ENCODE results near the gene MAP3K10. TPM values are rescaled to one million over a fixed set of nuclear protein-coding genes. Genes with fewer than 3 reads are reported as not detected.

The MAP3K10 gene
- total RNA-seq, 4 donors from 2014 or later = 12.7 to 24.6 (median 13.9) TPM

DNA sequence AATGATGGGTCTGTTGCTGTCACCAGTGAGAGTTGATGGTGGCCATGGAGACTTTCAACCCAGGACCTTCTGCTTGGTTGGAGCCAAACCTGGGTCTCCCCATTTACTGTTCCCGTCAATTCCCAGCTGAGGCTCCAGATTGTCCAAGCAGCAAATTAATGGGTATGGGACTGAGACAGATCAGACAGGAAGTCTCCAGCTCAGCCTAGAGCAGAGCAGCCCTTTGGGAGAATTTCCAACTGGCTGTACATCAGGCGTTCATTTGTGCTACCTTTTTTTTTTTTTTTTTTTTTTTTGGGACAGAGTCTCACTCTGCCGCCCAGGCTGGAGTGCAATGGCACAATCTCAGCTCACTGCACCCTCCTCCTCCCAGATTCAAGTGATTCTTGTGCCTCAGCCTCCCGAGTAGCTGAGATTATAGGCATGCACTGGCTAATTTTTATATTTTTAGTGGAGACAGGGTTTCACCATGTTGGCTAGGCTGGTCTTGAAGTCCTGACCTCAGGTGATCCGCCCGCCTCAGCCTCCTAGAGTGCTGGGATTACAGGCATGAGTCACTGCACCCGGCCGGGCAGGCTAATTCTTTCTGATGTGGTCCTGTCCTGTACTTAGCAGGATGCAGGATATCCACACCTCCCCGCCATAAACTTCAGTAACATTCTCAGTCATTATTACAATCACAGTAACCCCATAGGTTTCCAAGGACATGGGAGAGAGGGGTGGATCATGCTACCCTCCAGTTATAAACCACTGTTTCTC is 9.3 kb downstream of the MAP3K10 start:
- no peak for DNase-seq (ENCODE audit: low spot score in 2 of 2)
- Histone ChIP-seq H3K27me3 (no peaks in the 10 kb centered on the region), H3K36me3 (peaks cover 0 to 91% (median 12%) of the 10 kb centered on the region in 3 donors), H3K4me1 (no peaks in the 10 kb centered on the region), H3K9me3 (no peaks in the 10 kb centered on the region), H3K4me3 (no peak overlapping the region), H3K27ac (no peak overlapping the region)
- TF ChIP-seq, protein P1, sequence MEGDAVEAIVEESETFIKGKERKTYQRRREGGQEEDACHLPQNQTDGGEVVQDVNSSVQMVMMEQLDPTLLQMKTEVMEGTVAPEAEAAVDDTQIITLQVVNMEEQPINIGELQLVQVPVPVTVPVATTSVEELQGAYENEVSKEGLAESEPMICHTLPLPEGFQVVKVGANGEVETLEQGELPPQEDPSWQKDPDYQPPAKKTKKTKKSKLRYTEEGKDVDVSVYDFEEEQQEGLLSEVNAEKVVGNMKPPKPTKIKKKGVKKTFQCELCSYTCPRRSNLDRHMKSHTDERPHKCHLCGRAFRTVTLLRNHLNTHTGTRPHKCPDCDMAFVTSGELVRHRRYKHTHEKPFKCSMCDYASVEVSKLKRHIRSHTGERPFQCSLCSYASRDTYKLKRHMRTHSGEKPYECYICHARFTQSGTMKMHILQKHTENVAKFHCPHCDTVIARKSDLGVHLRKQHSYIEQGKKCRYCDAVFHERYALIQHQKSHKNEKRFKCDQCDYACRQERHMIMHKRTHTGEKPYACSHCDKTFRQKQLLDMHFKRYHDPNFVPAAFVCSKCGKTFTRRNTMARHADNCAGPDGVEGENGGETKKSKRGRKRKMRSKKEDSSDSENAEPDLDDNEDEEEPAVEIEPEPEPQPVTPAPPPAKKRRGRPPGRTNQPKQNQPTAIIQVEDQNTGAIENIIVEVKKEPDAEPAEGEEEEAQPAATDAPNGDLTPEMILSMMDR (IDR thresholded peaks at IDR 0.05) = no peak
- TF ChIP-seq EP300 (IDR thresholded peaks at IDR 0.05) = no peak
- no peak for TF ChIP-seq POLR2A (IDR thresholded peaks at IDR 0.05)
- WGBS, 2 donors = 80 to 81% methylated on average over 9 of the region's 9 CpGs

DNA sequence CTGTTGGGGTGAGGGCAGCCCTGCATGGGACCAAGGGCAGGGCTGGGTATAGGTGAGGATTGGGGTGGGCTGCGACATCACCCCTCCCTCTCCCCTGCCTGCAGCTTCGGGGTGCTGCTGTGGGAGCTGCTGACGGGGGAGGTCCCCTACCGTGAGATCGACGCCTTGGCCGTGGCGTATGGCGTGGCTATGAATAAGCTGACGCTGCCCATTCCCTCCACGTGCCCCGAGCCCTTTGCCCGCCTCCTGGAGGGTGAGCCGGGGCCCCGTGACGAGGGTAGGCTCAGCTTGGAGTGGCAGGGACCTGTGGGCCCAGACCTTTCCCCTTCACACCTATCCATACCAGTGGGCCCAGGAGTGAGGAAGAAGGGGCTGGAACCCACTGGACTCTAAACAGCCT is 13.2 kb downstream of the MAP3K10 start:
- WGBS, 2 donors = 93 to 96% methylated on average over 15 to 16 of the region's 16 CpGs
- peaks cover 0 to 86% (median 17%) of the 10 kb centered on the region in 3 donors for H3K36me3 ChIP-seq

DNA sequence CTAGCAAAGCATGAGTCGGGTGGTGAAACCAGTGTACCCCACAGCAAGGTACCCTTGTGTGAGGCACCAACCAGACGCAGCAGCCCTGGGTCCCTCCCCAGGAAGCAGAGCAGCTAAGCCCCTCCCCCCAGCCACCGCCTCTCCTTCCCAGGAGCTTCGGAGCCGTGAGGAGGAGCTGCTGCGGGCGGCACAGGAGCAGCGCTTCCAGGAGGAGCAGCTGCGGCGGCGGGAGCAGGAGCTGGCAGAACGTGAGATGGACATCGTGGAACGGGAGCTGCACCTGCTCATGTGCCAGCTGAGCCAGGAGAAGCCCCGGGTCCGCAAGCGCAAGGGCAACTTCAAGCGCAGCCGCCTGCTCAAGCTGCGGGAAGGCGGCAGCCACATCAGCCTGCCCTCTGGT is 14.5 kb downstream of the MAP3K10 start:
- Histone ChIP-seq H3K36me3 (peaks cover 0 to 88% (median 17%) of the 10 kb centered on the region in 3 donors), H3K27me3 (no peaks in the 10 kb centered on the region), H3K4me3 (no peak overlapping the region), H3K27ac (no peak overlapping the region), H3K4me1 (no peaks in the 10 kb centered on the region), H3K9me3 (no peaks in the 10 kb centered on the region)
- DNase-seq (ENCODE audit: low spot score in 2 of 2) = no peak
- TF ChIP-seq, protein P1 (IDR thresholded peaks at IDR 0.05) = no peak
- TF ChIP-seq EP300 (IDR thresholded peaks at IDR 0.05) (no peak), POLR2A (IDR thresholded peaks at IDR 0.05) (no peak)
- 95 to 97% methylated on average over 20 to 21 of the region's 21 CpGs for WGBS, 2 donors

More for the DNA sequence above, 13.2 kb downstream of the MAP3K10 start:
- H3K9me3 ChIP-seq = no peaks in the 10 kb centered on the region
- no peaks in the 10 kb centered on the region for H3K4me1 ChIP-seq
- TF ChIP-seq EP300 (IDR thresholded peaks at IDR 0.05) = no peak
- TF ChIP-seq POLR2A (IDR thresholded peaks at IDR 0.05) = no peak
- TF ChIP-seq, protein P1 (IDR thresholded peaks at IDR 0.05) = no peak
- H3K4me3 ChIP-seq = no peak overlapping the region
- no peaks in the 10 kb centered on the region for H3K27me3 ChIP-seq
- no peak overlapping the region for H3K27ac ChIP-seq
- no peak for DNase-seq (ENCODE audit: low spot score in 2 of 2)

DNA sequence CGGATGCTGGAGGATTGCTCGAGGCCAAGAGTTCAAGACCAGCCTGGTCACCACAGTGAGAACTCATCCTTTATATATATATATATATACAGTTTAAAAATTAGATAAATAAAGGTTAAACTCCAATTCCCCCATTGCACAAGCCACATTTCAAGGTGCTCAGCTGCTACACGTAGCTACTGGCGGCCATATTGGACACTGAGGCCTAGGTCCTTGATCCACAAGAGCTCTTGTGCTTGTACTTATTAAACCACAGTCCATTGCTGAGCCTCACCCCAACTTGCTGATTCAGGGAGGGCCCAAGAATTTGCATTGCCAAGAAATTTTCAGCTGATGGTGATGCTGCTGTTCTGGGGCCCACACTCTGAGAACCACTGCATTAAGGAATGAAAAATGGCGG is 17.4 kb downstream of the MAP3K10 start:
- no peaks in the 10 kb centered on the region for H3K27me3 ChIP-seq
- no peak overlapping the region for H3K4me3 ChIP-seq
- no peaks in the 10 kb centered on the region for H3K4me1 ChIP-seq
- WGBS, 2 donors = 92 to 98% methylated on average over 5 of the region's 5 CpGs
- H3K36me3 ChIP-seq = peaks cover 0 to 89% (median 17%) of the 10 kb centered on the region in 3 donors
- DNase-seq (ENCODE audit: low spot score in 2 of 2) = no peak
- no peak overlapping the region for H3K27ac ChIP-seq
- no peaks in the 10 kb centered on the region for H3K9me3 ChIP-seq
- TF ChIP-seq POLR2A (IDR thresholded peaks at IDR 0.05) (no peak), EP300 (IDR thresholded peaks at IDR 0.05) (no peak)
- TF ChIP-seq, protein P1 (IDR thresholded peaks at IDR 0.05) = no peak

DNA sequence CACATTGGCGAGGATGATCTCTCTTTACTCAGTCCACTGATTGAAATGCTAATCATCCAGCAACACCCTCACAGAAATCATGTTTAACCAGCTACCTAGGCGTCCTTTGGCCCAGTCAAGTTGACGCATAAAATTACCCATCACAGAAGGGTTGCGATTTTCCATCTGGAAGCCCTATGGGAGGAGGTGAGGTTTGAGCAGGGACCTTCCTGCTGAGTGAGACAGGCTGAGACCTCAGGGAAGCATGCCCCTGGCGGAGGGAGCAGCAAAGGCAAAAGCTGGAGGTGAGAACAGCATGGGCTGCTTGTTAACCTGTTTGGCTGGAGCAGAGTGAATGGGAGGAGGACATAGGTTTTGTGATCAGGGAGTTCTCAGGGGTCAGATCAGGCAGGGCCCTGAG is 19.7 kb downstream of the MAP3K10 start:
- Histone ChIP-seq H3K4me3 (no peak overlapping the region), H3K9me3 (no peaks in the 10 kb centered on the region), H3K27me3 (peaks cover 0 to 1% of the 10 kb centered on the region in 2 donors), H3K4me1 (no peaks in the 10 kb centered on the region), H3K27ac (no peak overlapping the region), H3K36me3 (peaks cover 0 to 82% (median 2%) of the 10 kb centered on the region in 3 donors)
- TF ChIP-seq POLR2A (IDR thresholded peaks at IDR 0.05) (no peak), EP300 (IDR thresholded peaks at IDR 0.05) (no peak)
- TF ChIP-seq, protein P1 (IDR thresholded peaks at IDR 0.05) = no peak
- WGBS, 2 donors = 82 to 90% methylated on average over 5 of the region's 5 CpGs
- DNase-seq (ENCODE audit: low spot score in 2 of 2) = no peak

Measured in tibial nerve (tissue), 4 donors.